Inferior parietal cortex (tissue), 1 donor: ENCODE results near the gene GLP1R.
"Not testable (repeated sequence)": the region's sequence is repeated elsewhere in the genome, so short reads cannot be mapped to it uniquely, and the experiment has no call there.

Source experiments
- DNase-seq: peaks from one replicate; pipeline ENCODE4 v3.0.0-alpha.2; 2016; ENCODE audit errors: extremely low spot score

The GLP1R gene

DNA sequence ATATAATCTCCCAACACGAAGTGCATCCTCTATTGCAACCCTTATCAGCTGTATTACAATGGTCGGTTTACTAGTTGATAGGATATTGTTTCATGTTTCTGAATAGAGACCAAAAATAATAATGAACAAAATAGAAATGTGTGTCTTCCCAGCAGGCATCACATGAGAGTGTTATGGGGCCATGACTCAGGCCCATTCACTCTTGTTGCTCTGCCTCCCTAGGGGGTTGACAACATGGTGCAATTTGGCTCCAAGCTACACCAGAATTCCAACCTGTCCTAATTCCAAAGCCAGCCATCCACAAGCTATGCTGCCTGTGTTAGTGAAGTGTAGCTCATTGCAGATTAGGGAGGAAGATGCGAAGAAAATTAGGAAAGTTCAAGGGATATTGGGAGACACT, 79.5 kb downstream of the GLP1R start:
- no peak for DNase-seq

DNA sequence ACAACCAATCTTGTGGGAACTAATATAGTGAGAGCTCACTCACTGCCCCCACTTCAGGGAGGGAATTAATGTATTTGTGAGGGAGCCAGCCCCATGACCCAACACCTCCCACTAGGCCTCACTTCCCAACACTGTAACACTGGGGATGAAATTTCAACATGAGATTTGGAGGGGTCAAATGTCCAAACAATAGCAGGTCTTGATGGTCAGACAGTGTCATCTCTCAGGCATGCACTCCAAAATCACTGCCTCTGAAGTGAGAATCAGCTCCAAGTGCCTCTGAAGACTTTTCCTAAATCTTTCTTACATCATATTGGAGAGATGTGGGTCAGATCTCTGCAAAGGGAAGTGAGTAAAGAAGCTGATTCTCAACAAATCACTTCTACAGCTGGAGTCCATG, 80.3 kb downstream of the GLP1R start:
- no peak for DNase-seq

- DNase-seq = no peak
Observed at GRCh38 chr6:39130691-39131090, 82.1 kb downstream of the GLP1R start.

DNA sequence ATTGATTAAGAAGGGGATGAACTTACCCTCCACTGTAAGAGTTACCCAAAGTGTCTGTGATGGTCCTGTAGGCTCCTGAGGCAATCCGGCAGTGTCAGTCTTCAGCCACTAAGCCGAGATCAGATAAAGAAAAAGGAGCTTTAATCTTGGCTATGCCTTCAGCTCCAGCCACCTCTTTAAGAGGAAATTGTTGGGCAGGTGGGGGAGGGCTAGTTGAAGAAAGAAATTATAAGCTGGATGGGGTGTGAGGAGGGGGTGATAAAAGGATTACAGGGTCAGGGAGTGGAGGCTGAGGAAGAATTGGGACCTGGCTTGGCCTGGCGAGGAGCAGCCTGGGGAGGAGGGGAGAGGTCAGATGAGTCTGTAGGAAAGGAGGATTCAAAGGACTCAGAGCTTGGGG, 86.2 kb downstream of the GLP1R start:
- not testable (repeated sequence) for DNase-seq

- DNase-seq = not testable (repeated sequence)
Observed at GRCh38 chr6:39136207-39136606, 87.6 kb downstream of the GLP1R start.

- peak; percentile 3 for DNase-seq
Observed at GRCh38 chr6:39137245-39137644, 88.7 kb downstream of the GLP1R start.
